CD14-positive monocyte (primary cell): ENCODE results near the gene NUPR2. TPM values are rescaled to one million over a fixed set of nuclear protein-coding genes. Genes with fewer than 3 reads are reported as not detected.
A peak's percentile ranks its signal among the peaks of the same experiment; 100 is the strongest.

Source experiments
- DNase-seq, 3 donors: peaks; one replicate each; pipeline ENCODE4 v3.0.0-alpha.2; 2011 to 2022
- H2AFZ ChIP-seq: 2 replicates; pipeline ENCODE4 v1.6.0; 2012; ENCODE audit warnings: mild to moderate bottlenecking, low read depth, low read length, inconsistent platforms; ENCODE audit not compliant: insufficient read depth, poor library complexity, severe bottlenecking
- H3K27ac ChIP-seq, 2 donors: 1 replicate in 1 of 2; 2 replicates in 1 of 2; pipeline ENCODE4 v1.5.1; 2012 to 2013; ENCODE audit warnings: low read length in 2 of 2, control low read depth in 1 of 2, inconsistent platforms in 1 of 2, low read depth in 1 of 2, mild to moderate bottlenecking in 1 of 2
- H3K27me3 ChIP-seq, 2 donors: one replicate each; pipeline versions ENCODE4 v1.6.0 to v1.6.1; 2011 to 2013; ENCODE audit warnings: low read length in 2 of 2; ENCODE audit not compliant: control insufficient read depth in 2 of 2, insufficient read depth in 2 of 2
- H3K36me3 ChIP-seq, 2 donors: replicated peaks in 1 of 2; 1 replicate in 1 of 2; 2 replicates in 1 of 2; pipeline versions ENCODE4 v1.5.1 to v1.6.1; 2012 to 2013; ENCODE audit warnings: low read length in 2 of 2, control low read depth in 1 of 2, inconsistent platforms in 1 of 2, mild to moderate bottlenecking in 1 of 2; ENCODE audit not compliant: insufficient read depth in 2 of 2, control insufficient read depth in 1 of 2
- H3K4me1 ChIP-seq, 2 donors: 1 replicate in 1 of 2; 2 replicates in 1 of 2; pipeline versions ENCODE4 v1.5.1 to v1.6.1; 2012 to 2013; ENCODE audit warnings: low read length in 2 of 2, control low read depth in 1 of 2, inconsistent platforms in 1 of 2, mild to moderate bottlenecking in 1 of 2, moderate library complexity in 1 of 2; ENCODE audit not compliant: insufficient read depth in 2 of 2, control insufficient read depth in 1 of 2
- H3K4me2 ChIP-seq: replicated peaks from 2 replicates; pipeline ENCODE3; 2012; ENCODE audit warnings: low read length, moderate library complexity, mild to moderate bottlenecking; ENCODE audit not compliant: poor library complexity, severe bottlenecking; ENCODE audit errors: extremely low read depth
- H3K4me3 ChIP-seq, 3 experiments: fragments of 200-600 bp in 1 of 3; sonication (generic) in 1 of 3; replicated peaks in 1 of 3; 1 replicate in 2 of 3; 2 replicates in 1 of 3; pipeline ENCODE4 v1.5.1; 2011 to 2013; ENCODE audit warnings: low read length in 3 of 3, mild to moderate bottlenecking in 3 of 3, control low read depth in 2 of 3, low read depth in 2 of 3, inconsistent platforms in 1 of 3, moderate library complexity in 1 of 3
- H3K79me2 ChIP-seq: 2 replicates; pipeline ENCODE4 v1.6.0; 2012; ENCODE audit warnings: mild to moderate bottlenecking, control low read depth, inconsistent platforms, low read length, moderate library complexity; ENCODE audit not compliant: insufficient read depth
- H3K9ac ChIP-seq: 2 replicates; pipeline ENCODE4 v1.6.0; 2017; ENCODE audit warnings: low read length, mild to moderate bottlenecking; ENCODE audit not compliant: insufficient read depth, poor library complexity, severe bottlenecking
- H3K9me3 ChIP-seq, 2 donors: replicated peaks in 1 of 2; 1 replicate in 1 of 2; 2 replicates in 1 of 2; pipeline versions ENCODE4 v1.5.1 to v1.6.1; 2012 to 2013; ENCODE audit warnings: low read length in 2 of 2, control low read depth in 1 of 2; ENCODE audit not compliant: control insufficient read depth in 1 of 2, insufficient read depth in 1 of 2
- H4K20me1 ChIP-seq: 2 replicates; pipeline ENCODE4 v1.6.0; 2012; ENCODE audit warnings: mild to moderate bottlenecking, low read length, control low read depth, moderate library complexity; ENCODE audit not compliant: insufficient read depth
- H3K27ac Mint-ChIP-seq, 7 donors: one replicate each; pipeline ENCODE4 v1.8.0; 2020; ENCODE audit warnings: mild to moderate bottlenecking in 7 of 7, mixed read lengths in 7 of 7, moderate library complexity in 6 of 7, inconsistent platforms in 2 of 7
- H3K27me3 Mint-ChIP-seq, 3 donors: one replicate each; pipeline ENCODE4 v1.8.0; 2021 to 2022; ENCODE audit warnings: low read depth in 3 of 3, mild to moderate bottlenecking in 3 of 3, mixed read lengths in 3 of 3, moderate library complexity in 3 of 3, inconsistent platforms in 1 of 3
- H3K36me3 Mint-ChIP-seq, 2 donors: one replicate each; pipeline ENCODE4 v1.8.0; 2020; ENCODE audit warnings: mixed read lengths in 2 of 2, inconsistent platforms in 1 of 2, mild to moderate bottlenecking in 1 of 2
- H3K4me1 Mint-ChIP-seq: one replicate; pipeline ENCODE4 v1.8.0; 2020; ENCODE audit warnings: mild to moderate bottlenecking, mixed read lengths
- H3K4me3 Mint-ChIP-seq, 2 donors: one replicate each; pipeline ENCODE4 v1.8.0; 2020; ENCODE audit warnings: mild to moderate bottlenecking in 2 of 2, mixed read lengths in 2 of 2, moderate library complexity in 1 of 2
- H3K9me3 Mint-ChIP-seq, 7 donors: one replicate each; pipeline ENCODE4 v1.8.0; 2020 to 2022; ENCODE audit warnings: mixed read lengths in 7 of 7, mild to moderate bottlenecking in 6 of 7, moderate library complexity in 6 of 7, inconsistent platforms in 2 of 7
- CTCF ChIP-seq: fragments of 200-600 bp; IDR thresholded peaks from one replicate; pipeline ENCODE4 v1.8.0; 2022; ENCODE audit warnings: antibody characterized with exemption, mild to moderate bottlenecking
- WGBS: methylation state at CpG from one replicate; pipeline ENCODE4 v1.1.5; 2013; ENCODE audit warnings: missing lambda C conversion rate; ENCODE audit not compliant: insufficient coverage; 5-methylcytosine and 5-hydroxymethylcytosine counted together
- intact Hi-C, 2 donors: fragments of 100-400 bp; cut with micrococcal nuclease; formaldehyde crosslinking; loops; one replicate each; pipeline versions ENCODE4 v1.15.0 to v1.15.1; 2023
- polyA plus RNA-seq, 3 donors: library from polyadenylated mRNA; depleted of rRNA in 1 of 3; unstranded in 2 of 3; stranded (reverse) in 1 of 3; fragments of 300-500 nt in 2 of 3; fragments of >200 nt in 1 of 3; fragmentation: Illumina TruSeq in 2 of 3; gene quantifications; 1 replicate in 2 of 3; 2 replicates in 1 of 3; pipeline ENCODE4 v1.2.3, GENCODE V29; 2012 to 2021

The NUPR2 gene
- polyA plus RNA-seq, 3 donors: not detected

GRCh38 chr7:56079450-56080185 lies 36.6 kb downstream of the NUPR2 start:
- H3K27me3 ChIP-seq: no peaks in the 10 kb centered on the region
- no peak overlapping the region for H3K9ac ChIP-seq
- H4K20me1 ChIP-seq: no peaks in the 10 kb centered on the region
- H3K36me3 ChIP-seq: peaks cover 18 to 31% of the 10 kb centered on the region in 2 donors
- H3K27ac ChIP-seq: peak overlapping the region in 1 of 2 donors; percentile 18
- DNase-seq: no peak
- no peak overlapping the region for H3K4me3 ChIP-seq
- H3K9me3 ChIP-seq: no peaks in the 10 kb centered on the region
- no peaks in the 10 kb centered on the region for H3K27me3 Mint-ChIP-seq
- peak overlapping the region in 3 of 7 donors; percentile 3 to 63 (median 50) for H3K27ac Mint-ChIP-seq
- H3K4me1 Mint-ChIP-seq: no peaks in the 10 kb centered on the region
- no peaks in the 10 kb centered on the region for H3K79me2 ChIP-seq
- H3K4me1 ChIP-seq: no peaks in the 10 kb centered on the region
- peaks cover 28 to 66% of the 10 kb centered on the region in 2 donors for H3K36me3 Mint-ChIP-seq
- WGBS: 36% methylated on average over 8 of the region's 12 CpGs
- H3K4me2 ChIP-seq: no peak overlapping the region
- peaks cover 0 to 2% (median 0%) of the 10 kb centered on the region in 7 donors for H3K9me3 Mint-ChIP-seq
- TF ChIP-seq CTCF: no peak
- no peak overlapping the region for H2AFZ ChIP-seq
- intact Hi-C loops: loop anchor here in 1 of 2 donors (10.0 kb wide), 2 partner anchors 185 to 435 kb away; no protein-coding TSS in a partner anchor
- no peak overlapping the region for H3K4me3 Mint-ChIP-seq

DNA sequence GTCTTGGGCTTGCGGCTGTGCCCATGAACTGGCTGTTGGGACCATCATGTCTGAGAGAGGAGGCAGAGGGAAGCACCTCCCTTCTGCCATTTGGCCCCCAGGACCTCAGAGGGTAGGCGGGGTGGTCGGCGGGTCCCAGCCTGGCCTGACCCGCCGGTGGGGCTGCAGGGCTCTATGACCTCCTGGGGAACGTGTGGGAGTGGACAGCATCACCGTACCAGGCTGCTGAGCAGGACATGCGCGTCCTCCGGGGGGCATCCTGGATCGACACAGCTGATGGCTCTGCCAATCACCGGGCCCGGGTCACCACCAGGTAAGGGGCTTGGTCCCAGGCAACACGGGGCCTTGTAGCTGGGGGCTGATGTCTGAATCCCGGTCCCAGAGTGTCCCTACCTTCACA lies 38.0 kb downstream of the NUPR2 start:
- intact Hi-C loops: loop anchor here in 1 of 2 donors (10.0 kb wide), 2 partner anchors 183 to 433 kb away; no protein-coding TSS in a partner anchor
- Histone ChIP-seq H3K27me3 (no peaks in the 10 kb centered on the region), H3K27ac (no peak overlapping the region), H4K20me1 (no peaks in the 10 kb centered on the region), H3K4me2 (no peak overlapping the region), H2AFZ (no peak overlapping the region), H3K79me2 (no peaks in the 10 kb centered on the region), H3K9ac (no peak overlapping the region), H3K9me3 (no peaks in the 10 kb centered on the region), H3K4me3 (no peak overlapping the region), H3K36me3 (peaks cover 18 to 31% of the 10 kb centered on the region in 2 donors), H3K4me1 (no peaks in the 10 kb centered on the region)
- Mint-ChIP-seq H3K4me3 (no peak overlapping the region), H3K27ac (no peak overlapping the region), H3K4me1 (peaks cover 2% of the 10 kb centered on the region), H3K27me3 (no peaks in the 10 kb centered on the region), H3K36me3 (peaks cover 26 to 65% of the 10 kb centered on the region in 2 donors), H3K9me3 (no peaks in the 10 kb centered on the region)
- DNase-seq: no peak
- 99% methylated on average over 12 of the region's 16 CpGs for WGBS
- no peak for TF ChIP-seq CTCF
